Nucleus accumbens (tissue), 56 donors: ENCODE data around the gene DIRAS2.

ENCODE experiments used
- DNase-seq, 56 donors: peaks; one replicate each; lab custom pipeline; 2025; lab: John Stamatoyannopoulos, UW

Gene DIRAS2

DNA sequence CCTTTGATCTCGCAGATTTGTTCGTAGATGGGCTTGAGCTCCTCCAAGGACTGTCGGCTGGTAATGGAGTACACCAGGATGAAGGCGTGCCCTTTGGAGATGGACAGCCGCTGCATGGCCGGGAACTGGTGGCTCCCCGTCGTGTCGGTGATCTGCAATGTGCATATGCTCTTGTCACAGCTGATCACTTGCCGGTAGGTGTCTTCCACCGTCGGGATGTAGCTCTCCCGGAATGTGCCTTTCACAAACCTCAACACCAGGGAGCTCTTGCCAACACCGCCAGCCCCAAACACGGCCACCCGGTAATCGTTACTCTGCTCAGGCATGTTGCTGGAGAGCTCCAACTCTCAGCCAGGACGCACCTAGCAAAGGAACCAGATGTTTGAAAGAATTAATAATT, 29.1 kb downstream of the DIRAS2 start:
- DNase-seq, result no peak

DNA sequence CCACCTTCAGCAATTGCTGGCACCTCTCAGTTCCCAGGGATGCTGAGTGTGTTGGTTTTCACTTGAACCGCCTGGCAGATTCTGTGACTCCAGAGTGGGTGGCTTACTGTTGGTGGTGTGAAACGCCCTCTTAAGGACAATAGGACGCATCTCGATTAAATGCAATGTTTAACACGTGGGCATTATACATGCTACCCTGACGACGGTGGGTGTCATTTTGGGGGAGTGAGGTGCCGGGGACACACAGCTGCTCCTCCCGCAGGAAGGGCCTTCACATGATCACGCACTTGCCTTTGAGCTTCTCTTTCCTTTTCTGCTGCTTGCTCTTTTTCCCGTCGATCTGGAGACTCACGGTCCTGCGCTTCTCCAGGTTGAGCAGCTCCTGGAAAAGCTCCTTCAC, 29.7 kb downstream of the DIRAS2 start:
- DNase-seq, result no peak

- no peak for DNase-seq
Measured at GRCh38 chr9:90611568-90611967, 31.1 kb downstream of the DIRAS2 start.

- DNase-seq, result no peak
Measured at GRCh38 chr9:90611121-90611520, 31.5 kb downstream of the DIRAS2 start.

DNA sequence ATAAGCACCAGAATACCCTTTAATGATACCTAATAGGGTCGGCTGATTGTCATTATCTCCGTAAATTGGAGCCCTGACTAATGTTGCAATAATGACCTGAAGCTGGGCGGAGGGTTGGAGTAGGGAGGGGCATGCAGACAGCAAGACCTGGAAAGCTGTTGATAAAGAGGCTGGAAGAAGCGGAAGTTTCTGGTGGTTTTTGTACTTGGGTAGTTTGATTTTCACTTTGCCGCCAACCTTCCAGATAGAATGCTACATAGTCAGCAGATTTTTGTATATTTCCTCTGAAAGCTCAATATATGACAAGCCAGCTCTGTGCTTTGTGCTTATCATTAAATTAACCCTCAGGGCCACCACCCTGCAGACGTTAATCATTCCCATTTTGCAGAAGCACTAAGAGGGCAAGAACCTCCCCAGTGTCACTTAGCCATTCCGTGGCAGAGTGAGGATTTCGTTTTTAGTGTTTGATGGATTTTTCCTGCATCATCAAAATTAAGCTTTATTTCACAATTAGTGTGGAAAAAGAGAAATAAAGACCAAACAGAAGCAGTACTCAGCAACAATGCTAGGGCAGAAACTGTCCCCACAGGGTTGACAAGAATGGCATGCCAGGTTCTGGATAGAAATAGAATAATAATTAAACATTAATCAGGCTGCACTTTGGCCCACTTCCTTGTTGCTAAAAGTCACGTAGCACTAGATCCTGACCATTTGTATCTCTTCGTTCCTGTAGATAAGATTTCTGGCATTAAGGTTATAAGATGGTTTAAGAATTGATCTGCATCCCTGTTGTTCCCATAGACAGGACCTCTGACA, 34.7 kb downstream of the DIRAS2 start:
- DNase-seq, result no peak

DNA sequence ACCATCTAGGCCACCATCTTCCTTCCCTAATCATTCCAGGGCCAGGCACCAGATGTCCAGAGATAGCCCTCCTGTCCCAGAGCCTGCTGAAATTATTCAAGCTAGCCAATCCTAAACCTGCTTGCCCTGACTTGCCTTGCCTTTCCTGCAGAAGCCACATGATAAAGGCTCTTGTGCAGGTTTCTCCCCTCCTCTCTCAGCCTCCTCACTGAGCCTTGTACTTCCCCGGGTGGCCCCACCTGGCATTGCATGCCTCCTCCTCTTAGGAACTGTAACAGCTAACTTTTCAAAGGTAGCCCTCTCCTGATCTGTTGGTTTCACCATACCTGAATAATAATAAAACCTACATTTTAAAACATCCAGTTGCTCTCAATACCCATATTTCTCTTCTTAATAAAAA, 42.6 kb downstream of the DIRAS2 start:
- DNase-seq, result no peak

- DNase-seq, result no peak
Measured at GRCh38 chr9:90598191-90598590, 44.4 kb downstream of the DIRAS2 start.

DNA sequence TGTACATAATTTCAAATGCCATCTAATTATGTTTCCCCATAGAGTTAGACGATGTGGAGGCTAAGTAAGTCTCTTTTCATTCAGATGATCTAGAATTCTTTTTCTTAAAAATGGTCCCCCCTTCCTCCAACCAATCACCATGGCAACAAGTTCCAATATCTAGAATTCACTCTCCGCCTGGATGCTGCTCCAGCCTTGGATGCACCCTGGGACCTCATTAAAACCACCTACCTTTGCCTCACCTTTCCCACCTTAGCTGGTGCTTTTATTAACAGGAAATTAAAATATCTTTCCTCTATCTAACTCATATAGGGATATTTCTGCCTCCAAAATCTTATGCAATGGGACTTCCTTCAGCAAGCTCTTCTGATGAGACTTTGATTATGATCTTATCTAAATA, 49.0 kb downstream of the DIRAS2 start:
- DNase-seq, result peak in 5 of 56 donors; percentile 3 to 18 (median 3)

- no peak for DNase-seq
Measured at GRCh38 chr9:90580576-90580975, 62.0 kb downstream of the DIRAS2 start.

DNA sequence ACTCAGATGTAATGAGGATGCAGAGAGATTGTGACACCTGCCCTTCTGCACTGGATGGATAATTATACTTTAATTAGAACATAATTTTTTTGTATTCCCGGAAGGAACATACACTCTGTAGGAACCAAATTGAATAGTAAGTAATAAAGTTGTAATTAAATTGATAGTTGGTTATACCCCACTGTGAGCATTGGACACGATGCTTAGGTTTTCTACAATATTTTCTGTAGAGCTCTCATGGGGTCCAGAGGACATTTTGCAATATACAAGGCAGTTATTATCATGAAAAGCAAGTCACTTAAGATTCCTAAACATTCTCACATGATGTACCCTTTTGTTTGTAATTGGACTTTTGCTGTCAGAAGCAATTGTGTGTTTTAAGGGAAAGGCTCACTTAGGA, 63.4 kb downstream of the DIRAS2 start:
- no peak for DNase-seq

DNA sequence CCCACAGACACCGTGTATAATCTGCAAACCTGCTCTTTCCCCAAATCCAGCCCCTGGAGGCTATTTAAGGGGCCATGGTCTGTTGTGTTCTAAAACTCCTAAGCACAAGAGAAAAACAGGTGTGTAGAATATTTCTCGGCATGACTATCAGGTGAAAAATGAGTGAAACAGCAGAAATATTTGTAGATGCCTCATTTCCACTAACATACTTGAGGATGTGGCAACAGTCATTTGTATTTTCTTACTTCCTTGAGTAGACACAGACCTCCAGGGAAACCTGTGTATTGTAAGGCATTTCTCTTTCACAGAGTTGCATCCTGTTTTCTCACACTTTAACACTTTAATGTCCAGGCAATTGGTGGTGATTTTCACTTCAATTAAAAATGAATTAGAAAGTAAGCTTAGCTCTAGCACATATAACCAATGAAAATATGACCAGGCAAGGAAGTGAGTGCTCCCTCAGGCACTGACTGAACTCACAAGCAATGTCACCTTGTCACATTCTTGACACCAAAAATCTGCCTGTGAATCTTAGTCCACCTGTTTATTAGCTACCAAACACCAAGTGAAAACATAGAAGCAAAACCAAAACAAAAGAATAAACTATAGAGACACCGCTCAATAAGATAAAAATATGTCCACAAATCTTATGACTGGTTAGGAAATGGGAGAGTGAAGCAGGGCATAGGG, 64.4 kb downstream of the DIRAS2 start:
- DNase-seq, result no peak

GRCh38 chr9:90569511-90569910, 73.1 kb downstream of the DIRAS2 start:
- DNase-seq, result no peak

DNA sequence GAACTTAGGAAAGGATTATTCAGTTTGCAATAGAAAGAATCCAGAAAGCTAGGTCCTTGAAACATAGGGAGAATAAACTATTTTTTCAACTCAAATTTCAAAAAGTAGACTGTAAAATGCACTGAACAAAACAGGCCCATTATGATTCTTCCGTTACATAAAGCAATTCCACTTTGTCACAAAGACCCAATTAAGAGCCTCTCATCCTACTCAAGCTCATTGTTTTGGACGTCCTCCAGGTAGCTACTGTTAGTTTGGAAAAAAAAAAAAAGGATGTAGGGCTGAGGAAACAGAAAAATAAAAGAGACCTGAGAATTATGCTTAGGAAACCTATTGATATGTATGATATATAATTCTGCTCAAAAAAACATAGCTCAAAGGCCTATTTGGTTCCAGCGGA, 74.0 kb downstream of the DIRAS2 start:
- DNase-seq, result no peak

- no peak for DNase-seq
Measured at GRCh38 chr9:90562229-90562628, 80.4 kb downstream of the DIRAS2 start.
